Ectodermal cell (in vitro differentiated cells): Measurements from ENCODE around the gene ZNF212.
"Not testable (repeated sequence)": the region's sequence is repeated elsewhere in the genome, so short reads cannot be mapped to it uniquely, and the experiment has no call there.

Experiments
- H3K27ac ChIP-seq: 2 replicates; pipeline ENCODE4 v1.7.0; 2013; ENCODE audit warnings: mild to moderate bottlenecking, low read depth, low read length; ENCODE audit not compliant: insufficient read depth, poor library complexity, severe bottlenecking
- H3K27me3 ChIP-seq: 2 replicates; pipeline ENCODE4 v1.7.0; 2013; ENCODE audit warnings: mild to moderate bottlenecking, low read length; ENCODE audit not compliant: insufficient read depth, control insufficient read depth, poor library complexity, severe bottlenecking
- H3K36me3 ChIP-seq: one replicate; pipeline ENCODE4 v1.7.0; 2013; ENCODE audit warnings: low read length; ENCODE audit not compliant: control insufficient read depth, insufficient read depth
- H3K4me1 ChIP-seq: one replicate; pipeline ENCODE4 v1.7.0; 2013; ENCODE audit warnings: low read length; ENCODE audit not compliant: control insufficient read depth, insufficient read depth
- H3K4me3 ChIP-seq: 2 replicates; pipeline ENCODE4 v1.7.0; 2013; ENCODE audit warnings: low read depth, low read length, control low read depth; ENCODE audit not compliant: insufficient read depth
- H3K9me3 ChIP-seq: 2 replicates; pipeline ENCODE4 v1.7.0; 2013; ENCODE audit warnings: mild to moderate bottlenecking, low read length, moderate library complexity; ENCODE audit not compliant: control insufficient read depth
- WGBS, 2 experiments: methylation state at CpG; one replicate each; pipeline ENCODE4 v1.1.7; 2013; ENCODE audit warnings: missing lambda C conversion rate in 2 of 2; 5-methylcytosine and 5-hydroxymethylcytosine counted together

The ZNF212 gene

GRCh38 chr7:149232362-149232761, 7.1 kb upstream of the ZNF212 start:
- WGBS, 2 experiments, result 85 to 88% methylated on average over 2 of the region's 2 CpGs
- H3K9me3 ChIP-seq, result no peaks in the 10 kb centered on the region

GRCh38 chr7:149233655-149234204, 5.7 kb upstream of the ZNF212 start:
- WGBS, 2 experiments, result 81 to 89% methylated on average over 7 of the region's 7 CpGs
- H3K27ac ChIP-seq, H3K4me3 ChIP-seq, H3K36me3 ChIP-seq, H3K9me3 ChIP-seq, H3K4me1 ChIP-seq: not testable (repeated sequence)
- H3K27me3 ChIP-seq, result peaks cover 14% of the 10 kb centered on the region

More at GRCh38 chr7:149232362-149232761, 7.1 kb upstream of the ZNF212 start:
- Histone ChIP-seq H3K27ac (no peak overlapping the region), H3K27me3 (peaks cover 6% of the 10 kb centered on the region), H3K36me3 (no peaks in the 10 kb centered on the region), H3K4me3 (no peak overlapping the region), H3K4me1 (no peaks in the 10 kb centered on the region)

- 85% methylated on average over 7 of the region's 7 CpGs for WGBS, 2 experiments
- Histone ChIP-seq H3K27ac (no peak overlapping the region), H3K27me3 (peaks cover 20% of the 10 kb centered on the region), H3K36me3 (peaks cover 3% of the 10 kb centered on the region), H3K4me3 (no peak overlapping the region), H3K9me3 (no peaks in the 10 kb centered on the region), H3K4me1 (no peaks in the 10 kb centered on the region)
Measured at GRCh38 chr7:149237502-149237901, 1.9 kb upstream of the ZNF212 start.

GRCh38 chr7:149238051-149238450, 1.4 kb upstream of the ZNF212 start:
- no peak overlapping the region for H3K4me3 ChIP-seq
- H3K27me3 ChIP-seq, result peaks cover 20% of the 10 kb centered on the region
- WGBS, 2 experiments, result 94 to 96% methylated on average over 3 of the region's 3 CpGs
- H3K27ac ChIP-seq, result no peak overlapping the region
- H3K9me3 ChIP-seq, result no peaks in the 10 kb centered on the region
- no peaks in the 10 kb centered on the region for H3K4me1 ChIP-seq
- peaks cover 3% of the 10 kb centered on the region for H3K36me3 ChIP-seq

- H3K27me3 ChIP-seq, result peaks cover 20% of the 10 kb centered on the region
- H3K36me3 ChIP-seq, result peaks cover 3% of the 10 kb centered on the region
- peak overlapping the region; percentile 96 for H3K4me3 ChIP-seq
- no peaks in the 10 kb centered on the region for H3K9me3 ChIP-seq
- 90% methylated on average over 5 of the region's 5 CpGs for WGBS, 2 experiments
- no peaks in the 10 kb centered on the region for H3K4me1 ChIP-seq
- no peak overlapping the region for H3K27ac ChIP-seq
Measured at GRCh38 chr7:149240637-149241036, 1.2 kb downstream of the ZNF212 start.

GRCh38 chr7:149241696-149242095, 2.2 kb downstream of the ZNF212 start:
- Histone ChIP-seq H3K27me3 (peaks cover 15% of the 10 kb centered on the region), H3K4me3 (no peak overlapping the region), H3K9me3 (no peaks in the 10 kb centered on the region), H3K27ac (no peak overlapping the region), H3K4me1 (no peaks in the 10 kb centered on the region), H3K36me3 (peaks cover 3% of the 10 kb centered on the region)
- WGBS, 2 experiments, result 81 to 85% methylated on average over 5 of the region's 5 CpGs

GRCh38 chr7:149245244-149245643, 5.8 kb downstream of the ZNF212 start:
- H3K36me3 ChIP-seq, result peaks cover 5% of the 10 kb centered on the region
- 88 to 97% methylated on average over 5 of the region's 5 CpGs for WGBS, 2 experiments
- no peaks in the 10 kb centered on the region for H3K27me3 ChIP-seq
- H3K4me1 ChIP-seq, result no peaks in the 10 kb centered on the region
- no peaks in the 10 kb centered on the region for H3K9me3 ChIP-seq
- no peak overlapping the region for H3K4me3 ChIP-seq
- no peak overlapping the region for H3K27ac ChIP-seq

- peaks cover 10% of the 10 kb centered on the region for H3K36me3 ChIP-seq
- no peak overlapping the region for H3K27ac ChIP-seq
- H3K4me3 ChIP-seq, result no peak overlapping the region
- H3K9me3 ChIP-seq, result no peaks in the 10 kb centered on the region
- no peaks in the 10 kb centered on the region for H3K4me1 ChIP-seq
- no peaks in the 10 kb centered on the region for H3K27me3 ChIP-seq
- 89 to 96% methylated on average over 4 to 5 of the region's 5 CpGs for WGBS, 2 experiments
Measured at GRCh38 chr7:149245744-149246143, 6.3 kb downstream of the ZNF212 start.

- no peaks in the 10 kb centered on the region for H3K4me1 ChIP-seq
- H3K27ac ChIP-seq, result no peak overlapping the region
- no peak overlapping the region for H3K4me3 ChIP-seq
- H3K36me3 ChIP-seq, result peaks cover 18% of the 10 kb centered on the region
- WGBS, 2 experiments, result 93 to 98% methylated on average over 3 of the region's 3 CpGs
- no peaks in the 10 kb centered on the region for H3K9me3 ChIP-seq
- no peaks in the 10 kb centered on the region for H3K27me3 ChIP-seq
Measured at GRCh38 chr7:149248777-149249176, 9.3 kb downstream of the ZNF212 start.

GRCh38 chr7:149250151-149250550, 10.7 kb downstream of the ZNF212 start:
- peaks cover 26% of the 10 kb centered on the region for H3K36me3 ChIP-seq
- not testable (repeated sequence) for H3K27me3 ChIP-seq, H3K4me1 ChIP-seq

GRCh38 chr7:149251518-149251917, 12.1 kb downstream of the ZNF212 start:
- not testable (repeated sequence) for H3K4me3 ChIP-seq, H3K4me1 ChIP-seq, H3K27ac ChIP-seq, H3K9me3 ChIP-seq, H3K27me3 ChIP-seq
- H3K36me3 ChIP-seq, result peaks cover 30% of the 10 kb centered on the region
- 94 to 95% methylated on average over 10 of the region's 10 CpGs for WGBS, 2 experiments

More at GRCh38 chr7:149250151-149250550, 10.7 kb downstream of the ZNF212 start:
- not testable (repeated sequence) for H3K4me3 ChIP-seq, H3K27ac ChIP-seq, H3K9me3 ChIP-seq
- WGBS, 2 experiments, result 94 to 97% methylated on average over 18 of the region's 18 CpGs
